HG03159 (cell line): ENCODE data around the gene KCTD16.

Source experiments
- ATAC-seq: cut with Tn5 transposase; IDR thresholded peaks from one replicate; pipeline ENCODE4 v1.9.1; 2021; ENCODE audit warnings: mild to moderate bottlenecking, moderate library complexity; ENCODE audit not compliant: unreplicated experiment

KCTD16 gene

GRCh38 chr5:144206141-144206540 lies 35.5 kb downstream of the KCTD16 start:
- no peak for ATAC-seq

GRCh38 chr5:144207875-144208444 lies 37.3 kb downstream of the KCTD16 start:
- no peak for ATAC-seq

- ATAC-seq: no peak
Measured at GRCh38 chr5:144209361-144209760, 38.7 kb downstream of the KCTD16 start.

GRCh38 chr5:144210655-144211054 lies 40.0 kb downstream of the KCTD16 start:
- no peak for ATAC-seq

- no peak for ATAC-seq
Measured at GRCh38 chr5:144219869-144220268, 49.2 kb downstream of the KCTD16 start.

GRCh38 chr5:144227363-144227999 lies 56.8 kb downstream of the KCTD16 start:
- ATAC-seq: no peak

- ATAC-seq: no peak
Measured at GRCh38 chr5:144230806-144231205, 60.1 kb downstream of the KCTD16 start.

- no peak for ATAC-seq
Measured at GRCh38 chr5:144232285-144232684, 61.6 kb downstream of the KCTD16 start.

- no peak for ATAC-seq
Measured at GRCh38 chr5:144236499-144236898, 65.8 kb downstream of the KCTD16 start.

GRCh38 chr5:144237851-144238250 lies 67.2 kb downstream of the KCTD16 start:
- no peak for ATAC-seq

GRCh38 chr5:144247131-144247530 lies 76.5 kb downstream of the KCTD16 start:
- no peak for ATAC-seq

- no peak for ATAC-seq
Measured at GRCh38 chr5:144248015-144248414, 77.3 kb downstream of the KCTD16 start.

- ATAC-seq: no peak
Measured at GRCh38 chr5:144249755-144250464, 79.2 kb downstream of the KCTD16 start.

GRCh38 chr5:144254552-144254951 lies 83.9 kb downstream of the KCTD16 start:
- no peak for ATAC-seq

GRCh38 chr5:144260121-144260520 lies 89.4 kb downstream of the KCTD16 start:
- no peak for ATAC-seq

- ATAC-seq: no peak
Measured at GRCh38 chr5:144265643-144266247, 95.1 kb downstream of the KCTD16 start.

- ATAC-seq: no peak
Measured at GRCh38 chr5:144267961-144268513, 97.4 kb downstream of the KCTD16 start.

GRCh38 chr5:144273232-144274027 lies 102.8 kb downstream of the KCTD16 start:
- ATAC-seq: peak; percentile 53

GRCh38 chr5:144275329-144275728 lies 104.7 kb downstream of the KCTD16 start:
- ATAC-seq: no peak

- no peak for ATAC-seq
Measured at GRCh38 chr5:144276034-144276822, 105.6 kb downstream of the KCTD16 start.
